ENCODE data around the gene CLIC4. TPM values are rescaled to one million over a fixed set of nuclear protein-coding genes. Genes with fewer than 3 reads are reported as not detected.

The CLIC4 gene
- total RNA-seq, 1 experiment from 2014 or later, result 230 TPM

GRCh38 chr1:24881034-24881433, 135.8 kb downstream of the CLIC4 start:
- H3K27ac Mint-ChIP-seq, result no peak overlapping the region
- no peak overlapping the region for H2BK15ac ChIP-seq (ENCODE audit: low read depth, low read length)

More at GRCh38 chr1:24881034-24881433, 135.8 kb downstream of the CLIC4 start:
- DNase-seq, result no peak
- Histone ChIP-seq H3K79me2 (ENCODE audit: insufficient read depth, low read length) (no peaks in the 10 kb centered on the region), H2BK12ac (ENCODE audit: insufficient read length, low read depth, low read length) (no peak overlapping the region), H2BK5ac (ENCODE audit: insufficient read length, low read length) (no peak overlapping the region), H4K20me1 (ENCODE audit: control insufficient read depth, insufficient read depth, insufficient read length) (no peaks in the 10 kb centered on the region), H3K79me1 (ENCODE audit: insufficient read depth, low read depth, low read length, poor library complexity, severe bottlenecking) (no peaks in the 10 kb centered on the region), H3K4me2 (ENCODE audit: insufficient read depth, insufficient read length, low read length) (no peak overlapping the region), H3K9me3 (ENCODE audit: control insufficient read depth, low read depth, low read length) (no peaks in the 10 kb centered on the region), H3K18ac (ENCODE audit: insufficient read length, low read depth, low read length) (no peak overlapping the region), H2BK20ac (ENCODE audit: low read depth, low read length, poor library complexity, severe bottlenecking) (no peak overlapping the region), H2AK5ac (ENCODE audit: insufficient read length, low read length) (no peak overlapping the region), H2AFZ (ENCODE audit: low read length) (no peak overlapping the region), H3K23ac (ENCODE audit: insufficient read length, low read depth, low read length) (no peak overlapping the region), H3K4ac (ENCODE audit: low read depth, low read length) (no peak overlapping the region), H3T11ph (ENCODE audit: low read length) (no peak overlapping the region), H4K5ac (ENCODE audit: insufficient read length, low read depth, low read length) (no peak overlapping the region), H3K56ac (ENCODE audit: insufficient read length, low read depth, low read length) (no peak overlapping the region), H4K8ac (replicated peaks; ENCODE audit: insufficient read length, low read depth, low read length) (no peak overlapping the region), H3K23me2 (ENCODE audit: insufficient read length, low read depth, low read length, poor library complexity, severe bottlenecking) (no peaks in the 10 kb centered on the region), H4K91ac (ENCODE audit: insufficient read length, low read depth, low read length) (no peak overlapping the region), H2BK120ac (ENCODE audit: low read depth, low read length, poor library complexity, severe bottlenecking) (no peak overlapping the region), H3K27ac (ENCODE audit: insufficient read length, low read depth, low read length) (no peak overlapping the region), H3K14ac (ENCODE audit: insufficient read depth, low read length) (no peak overlapping the region), H3K27me3 (ENCODE audit: insufficient read depth, low read length) (no peaks in the 10 kb centered on the region), H3K4me1 (ENCODE audit: insufficient read depth, low read length) (no peaks in the 10 kb centered on the region), H3K9ac (ENCODE audit: extremely low read depth, insufficient read length, low read length) (no peak overlapping the region)
- Mint-ChIP-seq H3K9me3 (peaks cover 2 to 7% of the 10 kb centered on the region in 2 experiments; a peak in 3 of 5 replicates), H3K4me1 (peaks cover under 1 to 5% of the 10 kb centered on the region in 2 experiments; a peak in 2 of 4 replicates), H3K36me3 (ENCODE audit: insufficient read depth in 1 of 3, low read depth in 3 of 3) (no peaks in the 10 kb centered on the region), H3K4me3 (no peak overlapping the region), H3K27me3 (ENCODE audit: low read depth) (peaks cover 12% of the 10 kb centered on the region)
- no CpG with 5 or more reads among the region's 1 CpG for WGBS (ENCODE audit: extremely low coverage, insufficient read length, low lambda C conversion rate)
- TF ChIP-seq CTCF (conservative IDR thresholded peaks at IDR 0.05), result no peak

Measured in H9 (cell line).